Measurements from ENCODE around the gene TMEM38B. TPM values are rescaled to one million over a fixed set of nuclear protein-coding genes. Genes with fewer than 3 reads are reported as not detected.
"Not testable (repeated sequence)": the region's sequence is repeated elsewhere in the genome, so short reads cannot be mapped to it uniquely, and the experiment has no call there.

The TMEM38B gene
- total RNA-seq, 1 donor from 2014 or later = 34.5 TPM

GRCh38 chr9:105760053-105760452 lies 65.7 kb downstream of the TMEM38B start:
- TF ChIP-seq, protein P1, sequence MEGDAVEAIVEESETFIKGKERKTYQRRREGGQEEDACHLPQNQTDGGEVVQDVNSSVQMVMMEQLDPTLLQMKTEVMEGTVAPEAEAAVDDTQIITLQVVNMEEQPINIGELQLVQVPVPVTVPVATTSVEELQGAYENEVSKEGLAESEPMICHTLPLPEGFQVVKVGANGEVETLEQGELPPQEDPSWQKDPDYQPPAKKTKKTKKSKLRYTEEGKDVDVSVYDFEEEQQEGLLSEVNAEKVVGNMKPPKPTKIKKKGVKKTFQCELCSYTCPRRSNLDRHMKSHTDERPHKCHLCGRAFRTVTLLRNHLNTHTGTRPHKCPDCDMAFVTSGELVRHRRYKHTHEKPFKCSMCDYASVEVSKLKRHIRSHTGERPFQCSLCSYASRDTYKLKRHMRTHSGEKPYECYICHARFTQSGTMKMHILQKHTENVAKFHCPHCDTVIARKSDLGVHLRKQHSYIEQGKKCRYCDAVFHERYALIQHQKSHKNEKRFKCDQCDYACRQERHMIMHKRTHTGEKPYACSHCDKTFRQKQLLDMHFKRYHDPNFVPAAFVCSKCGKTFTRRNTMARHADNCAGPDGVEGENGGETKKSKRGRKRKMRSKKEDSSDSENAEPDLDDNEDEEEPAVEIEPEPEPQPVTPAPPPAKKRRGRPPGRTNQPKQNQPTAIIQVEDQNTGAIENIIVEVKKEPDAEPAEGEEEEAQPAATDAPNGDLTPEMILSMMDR (IDR thresholded peaks at IDR 0.05; ENCODE audit: insufficient read depth, low read length, severe bottlenecking) = no peak
- Histone ChIP-seq H3K27me3 (ENCODE audit: control insufficient read depth, insufficient read depth, low read length) (no peaks in the 10 kb centered on the region), H3K36me3 (ENCODE audit: control insufficient read depth, insufficient read depth, low read length) (no peaks in the 10 kb centered on the region), H3K4me3 (ENCODE audit: low read depth, low read length) (no peak overlapping the region)
- DNase-seq (ENCODE audit: low read depth) (peak; percentile 3), FAIRE-seq (no peak)

DNA sequence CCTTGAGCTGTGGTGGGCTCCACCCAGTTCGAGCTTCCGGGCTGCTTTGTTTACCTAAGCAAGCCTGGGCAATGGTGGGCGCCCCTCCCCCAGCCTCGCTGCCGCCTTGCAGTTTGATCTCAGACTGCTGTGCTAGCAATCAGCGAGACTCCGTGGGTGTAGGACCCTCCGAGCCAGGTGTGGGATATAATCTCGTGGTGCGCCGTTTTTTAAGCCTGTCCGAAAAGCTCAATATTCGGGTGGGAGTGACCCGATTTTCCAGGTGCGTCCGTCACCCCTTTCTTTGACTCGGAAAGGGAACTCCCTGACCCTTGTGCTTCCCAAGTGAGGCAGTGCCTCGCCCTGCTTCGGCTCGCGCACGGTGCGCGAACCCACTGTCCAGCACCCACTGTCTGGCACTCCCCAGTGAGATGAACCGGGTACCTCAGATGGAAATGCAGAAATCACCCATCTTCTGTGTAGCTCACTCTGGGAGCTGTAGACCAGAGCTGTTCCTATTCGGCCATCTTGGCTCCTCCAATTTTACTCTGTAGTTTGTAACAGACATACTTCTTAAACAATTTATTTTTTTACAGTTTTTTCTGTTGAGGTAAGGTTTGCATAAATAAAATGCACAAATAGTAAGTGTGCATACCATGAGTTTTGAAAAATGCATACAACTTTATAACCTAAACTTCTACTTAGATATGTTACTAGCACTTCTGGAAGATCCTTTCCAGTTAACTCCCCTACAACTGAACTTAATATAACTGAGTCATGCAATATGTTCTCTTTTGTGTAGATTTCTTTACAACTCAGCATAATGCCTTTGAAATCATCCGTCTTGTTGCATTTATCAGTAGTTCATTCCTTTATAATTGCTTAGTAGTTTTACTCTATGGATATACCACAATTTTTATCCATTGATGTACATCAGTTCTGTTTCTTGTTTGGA lies 88.5 kb downstream of the TMEM38B start:
- not testable (repeated sequence) for FAIRE-seq

DNA sequence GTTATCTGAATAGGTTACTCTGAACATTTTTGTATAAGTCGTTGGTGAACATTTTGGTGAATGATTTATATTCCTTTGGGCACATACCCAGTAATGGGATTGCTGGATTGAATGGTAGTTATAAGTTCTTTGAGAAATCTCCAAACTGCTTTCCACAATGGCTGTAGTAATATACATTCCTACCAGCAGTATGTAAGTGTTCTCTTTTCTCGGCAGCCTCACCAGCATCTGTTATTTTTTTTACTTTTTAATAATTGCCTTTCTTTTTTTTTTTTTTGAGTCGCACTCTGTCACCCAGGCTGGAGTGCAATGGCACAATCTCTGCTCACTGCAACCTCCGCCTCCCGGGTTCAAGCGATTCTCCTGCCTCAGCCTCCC lies 89.1 kb downstream of the TMEM38B start:
- not testable (repeated sequence) for FAIRE-seq; H3K27me3 ChIP-seq (ENCODE audit: control insufficient read depth, insufficient read depth, low read length); H3K4me3 ChIP-seq (ENCODE audit: low read depth, low read length); DNase-seq (ENCODE audit: low read depth); H3K36me3 ChIP-seq (ENCODE audit: control insufficient read depth, insufficient read depth, low read length)

More for the DNA sequence above, 88.5 kb downstream of the TMEM38B start:
- DNase-seq (ENCODE audit: low read depth); H3K36me3 ChIP-seq (ENCODE audit: control insufficient read depth, insufficient read depth, low read length); H3K27me3 ChIP-seq (ENCODE audit: control insufficient read depth, insufficient read depth, low read length); H3K4me3 ChIP-seq (ENCODE audit: low read depth, low read length): not testable (repeated sequence)

DNA sequence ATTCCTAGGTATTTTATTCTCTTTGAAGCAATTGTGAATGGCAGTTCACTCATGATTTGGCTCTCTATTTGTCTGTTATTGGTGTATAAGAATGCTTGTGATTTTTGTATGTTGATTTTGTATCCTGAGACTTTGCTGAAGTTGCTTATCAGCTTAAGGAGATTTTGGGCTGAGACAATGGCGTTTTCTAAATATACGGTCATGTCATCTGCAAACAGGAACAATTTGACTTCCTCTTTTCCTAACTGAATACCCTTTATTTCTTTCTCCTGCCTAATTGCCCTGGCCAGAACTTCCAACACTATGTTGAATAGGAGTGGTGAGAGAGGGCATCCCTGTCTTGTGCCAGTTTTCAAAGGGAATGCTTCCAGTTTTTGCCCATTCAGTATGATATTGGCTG lies 92.5 kb downstream of the TMEM38B start:
- not testable (repeated sequence) for H3K36me3 ChIP-seq (ENCODE audit: control insufficient read depth, insufficient read depth, low read length); H3K4me3 ChIP-seq (ENCODE audit: low read depth, low read length); DNase-seq (ENCODE audit: low read depth); FAIRE-seq; H3K27me3 ChIP-seq (ENCODE audit: control insufficient read depth, insufficient read depth, low read length)

- Histone ChIP-seq H3K36me3 (ENCODE audit: control insufficient read depth, insufficient read depth, low read length) (no peaks in the 10 kb centered on the region), H3K4me3 (ENCODE audit: low read depth, low read length) (no peak overlapping the region), H3K27me3 (ENCODE audit: control insufficient read depth, insufficient read depth, low read length) (no peaks in the 10 kb centered on the region)
- no peak for FAIRE-seq
- TF ChIP-seq, protein P1 (IDR thresholded peaks at IDR 0.05; ENCODE audit: insufficient read depth, low read length, severe bottlenecking) = no peak
- DNase-seq (ENCODE audit: low read depth) = no peak
Measured at GRCh38 chr9:105816202-105816744, 121.9 kb downstream of the TMEM38B start.

DNA sequence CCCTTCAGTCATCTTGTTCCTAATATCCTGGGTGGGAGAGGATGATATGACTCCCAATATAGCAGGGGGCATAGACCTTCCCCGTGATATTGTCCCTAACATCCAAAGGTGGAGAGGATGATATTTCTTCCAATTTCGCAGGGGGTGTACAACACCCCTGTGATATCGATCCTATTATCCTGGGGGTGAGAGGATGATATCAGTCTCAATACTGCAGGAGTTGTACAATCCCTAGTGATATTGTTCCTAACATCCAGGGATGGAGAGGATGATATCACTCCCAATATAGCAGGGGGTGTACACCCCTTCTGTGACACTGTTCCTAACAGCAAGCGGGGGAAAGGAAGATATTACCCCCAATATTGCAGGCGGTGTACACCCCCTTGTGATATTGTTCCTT lies 122.6 kb downstream of the TMEM38B start:
- no peak overlapping the region for H3K4me3 ChIP-seq (ENCODE audit: low read depth, low read length)
- no peaks in the 10 kb centered on the region for H3K36me3 ChIP-seq (ENCODE audit: control insufficient read depth, insufficient read depth, low read length)
- H3K27me3 ChIP-seq (ENCODE audit: control insufficient read depth, insufficient read depth, low read length) = no peaks in the 10 kb centered on the region
- TF ChIP-seq, protein P1 (IDR thresholded peaks at IDR 0.05; ENCODE audit: insufficient read depth, low read length, severe bottlenecking) = no peak
- DNase-seq (ENCODE audit: low read depth) = no peak
- FAIRE-seq = no peak

- DNase-seq (ENCODE audit: low read depth) (no peak), FAIRE-seq (no peak)
- no peaks in the 10 kb centered on the region for H3K27me3 ChIP-seq (ENCODE audit: control insufficient read depth, insufficient read depth, low read length)
- TF ChIP-seq, protein P1 (IDR thresholded peaks at IDR 0.05; ENCODE audit: insufficient read depth, low read length, severe bottlenecking) = no peak
- no peak overlapping the region for H3K4me3 ChIP-seq (ENCODE audit: low read depth, low read length)
- H3K36me3 ChIP-seq (ENCODE audit: control insufficient read depth, insufficient read depth, low read length) = no peaks in the 10 kb centered on the region
Measured at GRCh38 chr9:105818903-105819302, 124.6 kb downstream of the TMEM38B start.

All from bronchial epithelial cell (primary cell).